A549 (cell line): Measurements from ENCODE around the gene IL23R.

Experiments used
- BHLHE40 ChIP-seq: IDR thresholded peaks from 2 replicates; pipeline ENCODE4 v1.6.1; 2012; ENCODE audit warnings: low read depth, low read length, inconsistent platforms
- CBX2 ChIP-seq: fragments of 200-600 bp; sonication (generic); IDR thresholded peaks from 2 replicates; pipeline ENCODE4 v1.6.1; 2016; ENCODE audit warnings: low read depth, mild to moderate bottlenecking, borderline replicate concordance
- ELK1 ChIP-seq: fragments of 150-350 bp; IDR thresholded peaks from 2 replicates; pipeline ENCODE4 v1.6.1; 2014; ENCODE audit warnings: low read depth, mild to moderate bottlenecking, low read length
- EP300 ChIP-seq, 2 experiments: fragments of >200 bp; sonication (Bioruptor Twin); formaldehyde crosslinking; IDR thresholded peaks; 2 replicates in 1 of 2; 3 replicates in 1 of 2; pipeline ENCODE4 v1.6.1; 2016 to 2017
- KDM1A ChIP-seq: fragments of 200-600 bp; sonication (generic); IDR thresholded peaks from 2 replicates; pipeline ENCODE4 v1.6.1; 2016; ENCODE audit warnings: low read depth, mild to moderate bottlenecking
- RARB ChIP-seq: fragments of 250-450 bp; sonication (Bioruptor Pico); IDR thresholded peaks from 2 replicates; pipeline ENCODE4 v1.8.0; 2021; ENCODE audit warnings: mild to moderate bottlenecking, moderate library complexity
- TF ChIP-seq, protein P1 (sequence below): fragments of >200 bp; sonication (Bioruptor Twin); formaldehyde crosslinking; IDR thresholded peaks from 3 replicates; pipeline ENCODE4 v1.5.1; 2016
- TF ChIP-seq, protein P2 (sequence below): IDR thresholded peaks from 2 replicates; pipeline ENCODE4 v1.6.1; 2012

DNA sequence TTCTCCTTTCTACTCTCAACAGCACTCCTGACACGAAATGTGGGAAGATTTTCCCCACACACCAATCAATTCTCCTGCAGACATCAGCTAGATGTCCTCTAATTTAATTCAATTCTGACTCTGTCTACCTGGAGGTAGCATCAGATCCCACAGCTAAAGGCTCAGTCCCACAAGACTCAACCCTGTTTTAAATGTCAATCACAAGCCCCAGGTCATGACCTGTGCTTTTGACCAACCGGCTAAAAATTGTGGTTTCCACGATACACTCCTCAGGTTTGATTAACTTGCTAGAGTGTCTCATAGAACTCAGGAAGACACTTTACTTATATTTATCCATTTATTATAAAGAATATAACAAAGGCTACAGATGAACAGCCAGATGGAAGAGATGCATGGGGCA, 27.4 kb downstream of the IL23R start:
- TF ChIP-seq, protein P1, sequence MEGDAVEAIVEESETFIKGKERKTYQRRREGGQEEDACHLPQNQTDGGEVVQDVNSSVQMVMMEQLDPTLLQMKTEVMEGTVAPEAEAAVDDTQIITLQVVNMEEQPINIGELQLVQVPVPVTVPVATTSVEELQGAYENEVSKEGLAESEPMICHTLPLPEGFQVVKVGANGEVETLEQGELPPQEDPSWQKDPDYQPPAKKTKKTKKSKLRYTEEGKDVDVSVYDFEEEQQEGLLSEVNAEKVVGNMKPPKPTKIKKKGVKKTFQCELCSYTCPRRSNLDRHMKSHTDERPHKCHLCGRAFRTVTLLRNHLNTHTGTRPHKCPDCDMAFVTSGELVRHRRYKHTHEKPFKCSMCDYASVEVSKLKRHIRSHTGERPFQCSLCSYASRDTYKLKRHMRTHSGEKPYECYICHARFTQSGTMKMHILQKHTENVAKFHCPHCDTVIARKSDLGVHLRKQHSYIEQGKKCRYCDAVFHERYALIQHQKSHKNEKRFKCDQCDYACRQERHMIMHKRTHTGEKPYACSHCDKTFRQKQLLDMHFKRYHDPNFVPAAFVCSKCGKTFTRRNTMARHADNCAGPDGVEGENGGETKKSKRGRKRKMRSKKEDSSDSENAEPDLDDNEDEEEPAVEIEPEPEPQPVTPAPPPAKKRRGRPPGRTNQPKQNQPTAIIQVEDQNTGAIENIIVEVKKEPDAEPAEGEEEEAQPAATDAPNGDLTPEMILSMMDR: no peak
- TF ChIP-seq CBX2: no peak
- TF ChIP-seq, protein P2, sequence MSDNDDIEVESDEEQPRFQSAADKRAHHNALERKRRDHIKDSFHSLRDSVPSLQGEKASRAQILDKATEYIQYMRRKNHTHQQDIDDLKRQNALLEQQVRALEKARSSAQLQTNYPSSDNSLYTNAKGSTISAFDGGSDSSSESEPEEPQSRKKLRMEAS: no peak
- no peak for TF ChIP-seq ELK1
- TF ChIP-seq BHLHE40: no peak
- no peak for TF ChIP-seq EP300 (IDR thresholded peaks at IDR 0.05)
- TF ChIP-seq RARB (CRISPR knock-in tag): no peak
- TF ChIP-seq KDM1A: no peak
